Transverse colon (tissue), 3 donors: ENCODE results near the gene DYRK3.

ENCODE experiments used
- EP300 ChIP-seq: sonication (generic); formaldehyde crosslinking; IDR thresholded peaks from one replicate; pipeline ENCODE4 v1.6.1; 2017; ENCODE audit warnings: antibody characterized with exemption, low read depth
- TF ChIP-seq, protein P1 (sequence below), 5 experiments: fragments of 200-600 bp in 3 of 5; fragments of 450-650 bp in 2 of 5; sonication (generic) in 3 of 5; IDR thresholded peaks; 1 replicate in 2 of 5; 2 replicates in 3 of 5; pipeline ENCODE4 v1.5.1; 2016 to 2017; ENCODE audit warnings: antibody characterized with exemption in 5 of 5, inconsistent platforms in 3 of 5, mild to moderate bottlenecking in 2 of 5, moderate library complexity in 1 of 5

DNA sequence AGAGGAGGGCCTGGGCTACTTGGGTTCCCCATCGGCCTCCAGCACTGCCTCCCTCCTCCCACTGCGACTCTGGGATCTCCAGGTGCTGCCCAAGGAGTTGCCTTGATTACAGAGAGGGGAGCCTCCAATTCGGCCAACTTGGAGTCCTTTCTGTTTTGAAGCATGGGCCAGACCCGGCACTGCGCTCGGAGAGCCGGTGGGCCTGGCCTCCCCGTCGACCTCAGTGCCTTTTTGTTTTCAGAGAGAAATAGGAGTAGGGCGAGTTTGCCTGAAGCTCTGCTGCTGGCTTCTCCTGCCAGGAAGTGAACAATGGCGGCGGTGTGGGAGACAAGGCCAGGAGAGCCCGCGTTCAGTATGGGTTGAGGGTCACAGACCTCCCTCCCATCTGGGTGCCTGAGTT, 47.4 kb upstream of the DYRK3 start:
- TF ChIP-seq, protein P1, sequence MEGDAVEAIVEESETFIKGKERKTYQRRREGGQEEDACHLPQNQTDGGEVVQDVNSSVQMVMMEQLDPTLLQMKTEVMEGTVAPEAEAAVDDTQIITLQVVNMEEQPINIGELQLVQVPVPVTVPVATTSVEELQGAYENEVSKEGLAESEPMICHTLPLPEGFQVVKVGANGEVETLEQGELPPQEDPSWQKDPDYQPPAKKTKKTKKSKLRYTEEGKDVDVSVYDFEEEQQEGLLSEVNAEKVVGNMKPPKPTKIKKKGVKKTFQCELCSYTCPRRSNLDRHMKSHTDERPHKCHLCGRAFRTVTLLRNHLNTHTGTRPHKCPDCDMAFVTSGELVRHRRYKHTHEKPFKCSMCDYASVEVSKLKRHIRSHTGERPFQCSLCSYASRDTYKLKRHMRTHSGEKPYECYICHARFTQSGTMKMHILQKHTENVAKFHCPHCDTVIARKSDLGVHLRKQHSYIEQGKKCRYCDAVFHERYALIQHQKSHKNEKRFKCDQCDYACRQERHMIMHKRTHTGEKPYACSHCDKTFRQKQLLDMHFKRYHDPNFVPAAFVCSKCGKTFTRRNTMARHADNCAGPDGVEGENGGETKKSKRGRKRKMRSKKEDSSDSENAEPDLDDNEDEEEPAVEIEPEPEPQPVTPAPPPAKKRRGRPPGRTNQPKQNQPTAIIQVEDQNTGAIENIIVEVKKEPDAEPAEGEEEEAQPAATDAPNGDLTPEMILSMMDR (IDR thresholded peaks at IDR 0.05), result no peak
- TF ChIP-seq EP300, result no peak
